ENCODE measurements around the gene AMN.

- TF ChIP-seq CTCF (IDR thresholded peaks at IDR 0.05; ENCODE audit: low read depth, low read length) = no peak
- no peak for TF ChIP-seq MAX (IDR thresholded peaks at IDR 0.05; ENCODE audit: low read depth, low read length)
Measured at GRCh38 chr14:102920998-102921304, 1.5 kb upstream of the AMN start.
